Measurements from ENCODE around the gene LRRC71. TPM values are rescaled to one million over a fixed set of nuclear protein-coding genes. Genes with fewer than 3 reads are reported as not detected.
"Not testable (repeated sequence)": the region's sequence is repeated elsewhere in the genome, so short reads cannot be mapped to it uniquely, and the experiment has no call there.

LRRC71 gene
- total RNA-seq, 4 donors from 2014 or later: not detected

GRCh38 chr1:156926175-156926574 is 5.7 kb downstream of the LRRC71 start:
- Histone ChIP-seq H3K27ac (no peak overlapping the region), H3K4me1 (peaks cover 16 to 27% of the 10 kb centered on the region in 2 donors), H3K36me3 (no peaks in the 10 kb centered on the region), H3K9me3 (no peaks in the 10 kb centered on the region), H3K27me3 (peaks cover 16% of the 10 kb centered on the region), H3K4me3 (replicated peaks in 1 of 3) (no peak overlapping the region)
- TF ChIP-seq POLR2A (IDR thresholded peaks at IDR 0.05): no peak
- intact Hi-C loops (cut with DNase I): loop anchor here (5.0 to 10.0 kb wide), 2 partner anchors 89 to 149 kb away; no protein-coding TSS in a partner anchor
- WGBS, 2 donors: 19 to 20% methylated on average over 3 of the region's 3 CpGs
- peak; percentile 94 for DNase-seq

DNA sequence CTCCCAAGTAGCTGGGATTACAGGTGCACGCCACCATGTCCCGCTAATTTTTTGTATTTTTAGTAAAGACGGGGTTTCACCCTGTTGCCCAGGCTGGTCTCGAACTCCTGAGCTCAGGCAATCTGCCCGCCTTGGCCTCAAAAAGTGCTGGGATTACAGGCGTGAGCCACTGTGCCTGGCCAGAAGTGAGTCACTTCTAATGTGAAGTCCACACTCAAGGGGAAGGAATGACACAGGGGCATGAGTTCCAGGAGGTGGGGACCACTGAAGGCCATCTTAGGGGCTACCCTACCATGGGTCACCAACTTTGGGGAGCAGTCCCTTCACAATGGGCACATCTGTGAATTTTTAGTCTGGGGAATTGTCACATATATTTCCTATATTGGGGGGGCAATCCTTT is 6.3 kb downstream of the LRRC71 start:
- H3K9me3 ChIP-seq; H3K27ac ChIP-seq; H3K36me3 ChIP-seq; DNase-seq; H3K4me3 ChIP-seq (replicated peaks in 1 of 3): not testable (repeated sequence)
- intact Hi-C loops (cut with DNase I): loop anchor here (5.0 to 10.0 kb wide), 2 partner anchors 89 to 148 kb away; no protein-coding TSS in a partner anchor
- WGBS, 2 donors: 68 to 70% methylated on average over 6 of the region's 6 CpGs
- Histone ChIP-seq H3K4me1 (peaks cover 16 to 27% of the 10 kb centered on the region in 2 donors), H3K27me3 (peaks cover 16% of the 10 kb centered on the region)

DNA sequence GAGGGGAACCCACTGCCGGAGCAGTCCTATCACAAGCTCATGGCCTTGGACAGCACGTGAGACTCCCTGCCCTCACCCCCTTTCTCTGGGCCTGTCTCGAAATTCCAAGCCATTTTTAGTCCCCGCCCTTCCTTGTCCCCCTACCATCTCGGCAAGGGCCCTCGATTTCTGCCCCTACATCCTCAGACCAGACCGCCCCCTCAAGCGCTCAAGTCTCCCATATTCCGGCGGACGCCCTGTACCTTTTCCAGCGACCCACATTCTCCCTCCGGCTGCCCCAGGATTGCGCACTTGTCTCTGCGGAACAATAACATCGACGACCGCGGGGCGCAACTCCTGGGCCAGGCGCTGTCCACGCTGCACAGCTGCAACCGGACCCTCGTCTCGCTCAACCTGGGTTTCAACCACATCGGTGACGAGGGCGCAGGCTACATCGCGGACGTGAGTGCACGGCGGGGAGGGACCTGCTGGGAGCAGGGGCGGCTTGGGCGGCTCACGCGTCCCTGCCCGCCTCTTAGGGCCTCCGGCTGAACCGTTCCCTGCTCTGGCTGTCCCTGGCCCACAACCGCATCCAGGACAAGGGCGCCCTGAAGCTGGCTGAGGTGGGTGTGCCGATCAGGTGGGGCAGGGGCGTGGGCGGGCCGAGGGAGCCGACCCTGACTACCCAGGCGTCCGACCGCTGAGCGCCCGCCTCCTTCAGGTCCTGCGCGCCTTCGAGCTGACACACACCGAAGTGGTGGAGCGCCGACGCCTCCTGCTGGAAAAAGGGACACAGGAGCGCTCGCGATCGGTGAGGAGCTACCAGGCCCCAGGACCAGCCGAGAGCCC is 7.0 kb downstream of the LRRC71 start:
- peaks cover 16% of the 10 kb centered on the region for H3K27me3 ChIP-seq
- H3K4me1 ChIP-seq: peaks cover 16 to 27% of the 10 kb centered on the region in 2 donors
- H3K27ac ChIP-seq: no peak overlapping the region
- H3K36me3 ChIP-seq: no peaks in the 10 kb centered on the region
- H3K9me3 ChIP-seq: no peaks in the 10 kb centered on the region
- no peak for TF ChIP-seq POLR2A (IDR thresholded peaks at IDR 0.05)
- TF ChIP-seq, protein P1, sequence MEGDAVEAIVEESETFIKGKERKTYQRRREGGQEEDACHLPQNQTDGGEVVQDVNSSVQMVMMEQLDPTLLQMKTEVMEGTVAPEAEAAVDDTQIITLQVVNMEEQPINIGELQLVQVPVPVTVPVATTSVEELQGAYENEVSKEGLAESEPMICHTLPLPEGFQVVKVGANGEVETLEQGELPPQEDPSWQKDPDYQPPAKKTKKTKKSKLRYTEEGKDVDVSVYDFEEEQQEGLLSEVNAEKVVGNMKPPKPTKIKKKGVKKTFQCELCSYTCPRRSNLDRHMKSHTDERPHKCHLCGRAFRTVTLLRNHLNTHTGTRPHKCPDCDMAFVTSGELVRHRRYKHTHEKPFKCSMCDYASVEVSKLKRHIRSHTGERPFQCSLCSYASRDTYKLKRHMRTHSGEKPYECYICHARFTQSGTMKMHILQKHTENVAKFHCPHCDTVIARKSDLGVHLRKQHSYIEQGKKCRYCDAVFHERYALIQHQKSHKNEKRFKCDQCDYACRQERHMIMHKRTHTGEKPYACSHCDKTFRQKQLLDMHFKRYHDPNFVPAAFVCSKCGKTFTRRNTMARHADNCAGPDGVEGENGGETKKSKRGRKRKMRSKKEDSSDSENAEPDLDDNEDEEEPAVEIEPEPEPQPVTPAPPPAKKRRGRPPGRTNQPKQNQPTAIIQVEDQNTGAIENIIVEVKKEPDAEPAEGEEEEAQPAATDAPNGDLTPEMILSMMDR (IDR thresholded peaks at IDR 0.05): peak; percentile 16 to 72 (median 63)
- intact Hi-C loops (cut with DNase I): loop anchor here (5.0 to 10.0 kb wide), 2 partner anchors 90 to 147 kb away; no protein-coding TSS in a partner anchor
- H3K4me3 ChIP-seq (replicated peaks in 1 of 3): peak overlapping the region in 1 of 3 donors; percentile 27
- peak; percentile 73 to 75 for DNase-seq
- 15% methylated on average over 21 to 39 of the region's 64 CpGs for WGBS, 2 donors

DNA sequence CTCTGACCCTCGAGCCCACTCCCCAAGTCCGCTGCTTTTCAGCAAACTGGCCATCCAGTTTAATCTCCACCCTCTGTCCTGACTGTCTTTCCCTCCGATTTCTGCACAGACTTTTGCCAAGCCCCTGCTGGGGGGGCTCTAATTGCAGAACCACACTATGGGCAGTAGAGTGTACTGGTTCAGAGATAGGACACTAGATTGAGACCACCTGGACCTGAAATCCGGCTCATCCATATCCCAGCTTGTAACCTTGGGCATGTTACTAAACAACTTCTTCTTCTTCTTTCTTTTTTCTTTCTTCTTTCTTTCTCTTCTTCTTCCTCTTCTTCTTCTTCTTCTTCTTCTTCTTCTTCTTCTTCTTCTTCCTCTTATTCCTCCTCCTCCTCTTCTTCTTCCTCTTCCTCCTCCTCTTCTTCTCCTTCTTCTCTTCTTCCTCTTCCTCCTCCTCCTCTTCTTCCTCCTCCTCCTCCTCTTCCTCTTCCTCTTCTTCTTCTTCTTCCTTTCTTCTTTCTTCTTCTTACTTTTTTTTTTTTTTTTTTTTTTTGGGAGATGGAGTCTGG is 7.7 kb downstream of the LRRC71 start:
- intact Hi-C loops (cut with DNase I): loop anchor here (5.0 to 10.0 kb wide), 2 partner anchors 91 to 147 kb away; no protein-coding TSS in a partner anchor
- H3K4me3 ChIP-seq (replicated peaks in 1 of 3): no peak overlapping the region
- H3K9me3 ChIP-seq: no peaks in the 10 kb centered on the region
- H3K4me1 ChIP-seq: peaks cover 16 to 26% of the 10 kb centered on the region in 2 donors
- TF ChIP-seq, protein P1 (IDR thresholded peaks at IDR 0.05): no peak
- no peak for TF ChIP-seq POLR2A (IDR thresholded peaks at IDR 0.05)
- WGBS, 2 donors: 19 to 22% methylated on average over 4 of the region's 4 CpGs
- no peak overlapping the region for H3K27ac ChIP-seq
- no peaks in the 10 kb centered on the region for H3K36me3 ChIP-seq
- no peak for DNase-seq
- H3K27me3 ChIP-seq: peaks cover 14% of the 10 kb centered on the region

GRCh38 chr1:156929596-156930238 is 9.3 kb downstream of the LRRC71 start:
- intact Hi-C loops (cut with DNase I): loop anchor here (5.0 to 10.0 kb wide), 2 partner anchors 92 to 145 kb away; no protein-coding TSS in a partner anchor
- no peak overlapping the region for H3K4me3 ChIP-seq (replicated peaks in 1 of 3)
- DNase-seq: no peak
- peaks cover 9 to 14% of the 10 kb centered on the region in 2 donors for H3K4me1 ChIP-seq
- WGBS, 2 donors: 63 to 73% methylated on average over 6 of the region's 6 CpGs
- H3K9me3 ChIP-seq: no peaks in the 10 kb centered on the region
- H3K27me3 ChIP-seq: no peaks in the 10 kb centered on the region
- TF ChIP-seq, protein P1 (IDR thresholded peaks at IDR 0.05): no peak
- no peak for TF ChIP-seq POLR2A (IDR thresholded peaks at IDR 0.05)
- no peak overlapping the region for H3K27ac ChIP-seq
- no peaks in the 10 kb centered on the region for H3K36me3 ChIP-seq
